Endometrial microvascular endothelial cells (primary cell): ENCODE measurements around the gene PDE3A. TPM values are rescaled to one million over a fixed set of nuclear protein-coding genes. Genes with fewer than 3 reads are reported as not detected.
"Not testable (repeated sequence)": the region's sequence is repeated elsewhere in the genome, so short reads cannot be mapped to it uniquely, and the experiment has no call there.

Experiments used
- in situ Hi-C: cut with HindIII; loops from 2 replicates; pipeline ENCODE4 v1.10.0; 2017; ENCODE audit warnings: low sequenced_read_pairs, low pct_unique_long_range_greater_than_20kb; ENCODE audit errors: inconsistent ontology term
- total RNA-seq: library from RNA; depleted of rRNA; stranded (reverse); fragments of >200 nt; gene quantifications from one replicate; pipeline ENCODE4 v1.2.3, GENCODE V29; 2015; ENCODE audit errors: inconsistent ontology term

The PDE3A gene
- total RNA-seq, 1 donor from 2014 or later, result 8.2 TPM

DNA sequence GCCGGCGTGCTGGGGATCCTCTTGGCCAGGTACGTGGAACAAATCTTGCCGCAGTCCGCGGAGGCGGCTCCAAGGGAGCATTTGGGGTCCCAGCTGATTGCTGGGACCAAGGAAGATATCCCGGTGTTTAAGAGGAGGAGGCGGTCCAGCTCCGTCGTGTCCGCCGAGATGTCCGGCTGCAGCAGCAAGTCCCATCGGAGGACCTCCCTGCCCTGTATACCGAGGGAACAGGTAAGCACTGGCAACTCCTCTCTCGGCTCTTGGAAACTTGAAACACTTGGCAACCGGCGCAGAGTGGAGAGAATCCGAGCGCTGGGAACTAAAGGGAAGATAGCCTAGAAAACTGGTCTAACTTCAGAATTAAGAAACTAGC is 1.7 kb downstream of the PDE3A start:
- in situ Hi-C loops, result loop anchor here (25.0 kb wide), 1 partner anchor 633 kb away; no protein-coding TSS in a partner anchor

GRCh38 chr12:20370866-20371519 is 2.7 kb downstream of the PDE3A start:
- in situ Hi-C loops, result loop anchor here (25.0 kb wide), 1 partner anchor 634 kb away; no protein-coding TSS in a partner anchor

GRCh38 chr12:20372326-20373096 is 4.2 kb downstream of the PDE3A start:
- in situ Hi-C loops, result loop anchor here (25.0 kb wide), 1 partner anchor 635 kb away; no protein-coding TSS in a partner anchor

DNA sequence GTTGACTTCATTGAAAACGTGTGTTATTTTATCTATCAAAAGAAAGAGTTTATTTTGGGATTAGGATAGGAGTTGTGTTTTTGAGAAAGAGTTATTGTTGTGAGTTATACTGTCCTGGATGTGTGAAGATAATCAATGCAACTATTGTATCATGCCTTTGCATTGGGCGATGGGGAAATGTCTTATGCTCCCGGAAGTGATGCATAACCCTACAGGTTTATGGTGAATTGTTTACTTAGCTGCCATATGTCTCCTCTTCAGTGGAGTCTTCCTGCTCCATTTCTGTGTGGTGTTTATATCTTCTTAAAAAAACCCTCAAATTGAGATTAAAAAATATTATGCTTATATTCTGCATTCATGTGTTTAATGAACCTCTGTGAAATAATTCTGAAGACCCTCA is 6.5 kb downstream of the PDE3A start:
- in situ Hi-C loops, result loop anchor here (25.0 kb wide), 1 partner anchor 637 kb away; no protein-coding TSS in a partner anchor

- in situ Hi-C loops, result no loop called here
These were observed 7.2 kb downstream of the PDE3A start for GRCh38 chr12:20375560-20375959.

GRCh38 chr12:20376984-20377383 is 8.6 kb downstream of the PDE3A start:
- in situ Hi-C loops, result no loop called here

DNA sequence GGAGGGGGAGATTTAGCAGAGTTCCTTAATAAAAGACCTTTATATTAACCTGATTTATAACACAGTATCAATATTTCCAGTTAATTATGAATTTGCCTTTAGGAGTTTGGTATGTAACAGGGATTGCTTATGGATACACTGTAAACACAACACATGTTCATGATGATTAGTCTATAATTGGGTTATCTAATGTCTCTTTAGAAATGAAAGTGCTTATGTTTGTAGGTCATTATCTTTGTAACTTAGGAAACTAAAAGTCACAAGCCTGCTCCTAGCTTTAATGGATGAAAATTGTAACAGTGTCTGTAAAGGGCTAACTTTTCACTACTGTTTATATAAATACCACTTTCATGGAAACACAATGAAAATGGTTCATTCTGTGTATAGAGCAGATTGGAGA is 9.4 kb downstream of the PDE3A start:
- in situ Hi-C loops, result no loop called here

- in situ Hi-C loops, result no loop called here
These were observed 13.8 kb downstream of the PDE3A start for GRCh38 chr12:20382117-20382516.

- in situ Hi-C loops, result no loop called here
These were observed 15.3 kb downstream of the PDE3A start for GRCh38 chr12:20383612-20384011.

- in situ Hi-C loops, result not testable (repeated sequence)
These were observed 16.5 kb downstream of the PDE3A start for GRCh38 chr12:20384836-20385235.

DNA sequence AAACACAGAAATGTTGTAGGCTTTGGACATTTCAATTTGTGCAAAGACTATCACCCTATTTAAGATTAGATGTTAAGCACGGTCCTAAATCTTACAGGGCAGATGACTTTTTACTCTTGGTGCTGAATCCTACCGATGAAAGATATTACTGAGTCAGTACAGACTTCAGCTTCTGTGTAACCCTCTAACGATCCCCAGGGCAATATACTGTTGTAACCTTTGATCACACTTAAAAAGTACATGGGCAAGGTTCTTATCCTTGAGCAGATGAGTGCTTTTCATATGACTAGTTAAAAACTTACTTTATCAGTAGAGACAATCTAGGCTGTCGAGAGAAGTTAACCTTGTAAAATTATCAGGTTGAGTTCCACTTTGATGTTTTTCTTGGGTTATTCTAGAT is 22.5 kb downstream of the PDE3A start:
- in situ Hi-C loops, result no loop called here

- in situ Hi-C loops, result no loop called here
These were observed 24.0 kb downstream of the PDE3A start for GRCh38 chr12:20392339-20392738.

DNA sequence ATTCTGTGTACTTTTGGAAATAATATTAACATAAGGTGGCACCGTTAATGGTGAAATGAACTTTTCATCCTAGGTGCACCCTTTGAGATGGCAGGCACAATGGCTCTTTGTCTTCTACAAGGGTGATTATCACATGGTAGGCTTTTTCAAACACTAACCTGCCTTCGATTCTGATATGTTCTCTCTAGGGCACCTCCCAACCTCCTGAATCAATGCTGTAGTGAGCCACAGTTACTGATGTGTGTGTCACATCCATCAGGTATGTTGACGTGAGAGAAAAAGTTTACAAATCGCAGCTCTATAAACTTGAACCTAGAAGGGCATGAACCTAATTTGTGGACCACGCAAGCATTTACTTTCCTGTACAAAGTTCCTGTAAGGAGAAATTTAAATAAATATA is 25.4 kb downstream of the PDE3A start:
- in situ Hi-C loops, result no loop called here

DNA sequence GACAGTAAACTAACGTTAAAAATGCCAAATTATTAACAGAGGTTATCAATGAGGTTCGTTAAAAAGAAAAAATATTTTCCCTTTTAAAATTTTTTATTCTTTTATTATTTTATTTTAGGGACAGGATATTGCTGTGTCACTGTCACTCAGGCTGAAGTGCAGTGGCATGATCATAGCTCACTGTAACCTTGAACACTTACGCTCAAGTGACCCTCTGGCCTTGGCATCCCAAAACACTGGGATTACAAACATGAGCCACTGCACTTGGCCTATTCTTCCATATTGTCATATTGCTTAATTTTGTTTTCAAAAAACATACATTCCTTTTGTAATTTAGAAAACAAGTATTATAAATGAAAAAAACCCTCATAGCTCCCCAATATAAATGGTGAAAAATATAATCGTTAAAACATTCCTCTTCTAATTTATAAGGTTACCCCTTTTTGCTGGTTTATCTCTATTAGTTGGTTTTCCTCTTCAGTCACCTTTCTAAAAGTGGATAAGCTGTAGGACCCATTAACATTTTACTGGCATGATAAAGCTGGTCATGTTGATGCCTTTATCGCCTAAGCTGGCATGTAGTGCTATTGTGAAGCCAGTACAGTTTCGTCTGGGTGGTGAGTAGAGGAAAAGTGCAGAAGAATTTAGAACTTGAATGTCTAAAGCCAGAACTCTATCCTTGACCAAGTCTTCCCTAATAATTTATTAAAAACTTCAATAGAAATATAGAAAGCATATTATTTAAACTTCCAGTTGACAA is 27.6 kb downstream of the PDE3A start:
- in situ Hi-C loops, result no loop called here

DNA sequence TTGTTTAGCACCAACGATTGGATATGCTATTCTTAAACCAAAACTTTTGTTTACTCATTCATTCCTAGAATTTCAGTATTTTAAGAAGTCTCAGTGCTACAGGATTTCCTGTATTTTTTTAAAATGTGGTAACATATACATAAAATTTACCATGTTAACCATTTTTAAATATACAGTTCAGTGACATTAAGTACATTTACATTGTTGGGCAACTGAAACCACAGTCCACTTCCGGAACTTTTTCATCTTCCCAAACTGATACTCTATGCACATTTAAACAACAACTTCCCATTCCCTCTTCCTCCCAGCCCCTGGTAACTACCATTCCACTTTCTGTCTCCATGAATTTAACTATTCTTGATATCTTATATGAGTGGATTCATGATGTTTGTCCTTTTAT is 30.3 kb downstream of the PDE3A start:
- in situ Hi-C loops, result no loop called here

DNA sequence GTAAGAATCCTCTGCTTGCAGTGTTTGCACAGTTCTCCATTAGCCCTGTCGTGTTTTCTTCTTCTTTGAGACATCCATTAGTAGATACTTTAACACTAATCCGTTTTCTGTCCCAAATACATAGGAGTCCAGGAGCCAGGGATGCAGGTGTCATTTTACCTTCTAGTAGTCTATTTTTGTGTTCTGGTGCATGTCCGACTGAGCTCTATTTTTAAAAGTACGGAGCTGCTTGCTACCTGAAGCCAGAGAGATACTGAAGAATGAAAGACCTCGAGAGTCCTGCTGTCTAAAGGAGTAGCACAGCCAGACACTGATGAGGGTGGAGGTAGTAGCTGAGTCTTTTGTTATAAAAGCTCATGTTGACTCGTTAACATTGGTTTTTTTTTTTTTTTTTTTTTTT is 31.7 kb downstream of the PDE3A start:
- in situ Hi-C loops, result no loop called here

GRCh38 chr12:20403230-20403629 is 34.9 kb downstream of the PDE3A start:
- in situ Hi-C loops, result no loop called here

GRCh38 chr12:20404576-20405346 is 36.4 kb downstream of the PDE3A start:
- in situ Hi-C loops, result no loop called here
